ENCODE measurements around the gene NCOA1.

Gene NCOA1

DNA sequence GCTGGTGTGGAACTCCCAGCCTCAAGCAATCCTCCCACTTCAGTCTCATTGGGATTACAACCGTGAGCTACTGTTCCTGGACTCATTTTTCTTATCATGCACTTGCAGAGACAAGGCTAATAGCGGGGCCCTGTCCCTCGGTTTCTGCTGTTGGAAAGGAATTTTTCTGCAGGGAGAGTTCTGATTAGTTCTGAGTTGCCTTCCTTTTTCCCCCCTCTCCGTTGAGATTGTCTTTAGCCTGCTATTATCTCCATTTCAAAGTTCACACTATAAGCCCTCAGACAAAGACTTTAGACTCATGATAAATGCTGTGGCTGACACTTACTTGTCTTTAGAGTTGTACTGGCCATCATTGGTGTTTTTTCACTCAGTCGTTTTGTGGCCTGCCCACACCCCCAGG lies 97.2 kb downstream of the NCOA1 start:
- Histone ChIP-seq H3K9me3 (ENCODE audit: control insufficient read depth, insufficient read depth, low read length) (no peaks in the 10 kb centered on the region), H4K20me1 (ENCODE audit: control insufficient read depth, insufficient read depth, low read depth, low read length) (no peaks in the 10 kb centered on the region), H3K4me3 (ENCODE audit: low read length) (no peak overlapping the region), H3K79me2 (ENCODE audit: control insufficient read depth, low read length) (no peaks in the 10 kb centered on the region), H3K27me3 (ENCODE audit: control insufficient read depth, low read length) (no peaks in the 10 kb centered on the region), H3K36me3 (ENCODE audit: control insufficient read depth, low read length) (no peaks in the 10 kb centered on the region), H3K4me2 (ENCODE audit: low read length) (no peak overlapping the region), H3K4me1 (ENCODE audit: control insufficient read depth, low read length) (peaks cover 6% of the 10 kb centered on the region), H3K27ac (ENCODE audit: low read depth, low read length) (no peak overlapping the region), H3K9me2 (replicated peaks; ENCODE audit: control insufficient read depth, low read length) (no peaks in the 10 kb centered on the region), H3F3A (ENCODE audit: control insufficient read depth, insufficient read depth) (no peaks in the 10 kb centered on the region)
- no peak for TF ChIP-seq EZH2phosphoT487 (IDR thresholded peaks at IDR 0.05; ENCODE audit: borderline replicate concordance, low read length)
- TF ChIP-seq, protein P1, sequence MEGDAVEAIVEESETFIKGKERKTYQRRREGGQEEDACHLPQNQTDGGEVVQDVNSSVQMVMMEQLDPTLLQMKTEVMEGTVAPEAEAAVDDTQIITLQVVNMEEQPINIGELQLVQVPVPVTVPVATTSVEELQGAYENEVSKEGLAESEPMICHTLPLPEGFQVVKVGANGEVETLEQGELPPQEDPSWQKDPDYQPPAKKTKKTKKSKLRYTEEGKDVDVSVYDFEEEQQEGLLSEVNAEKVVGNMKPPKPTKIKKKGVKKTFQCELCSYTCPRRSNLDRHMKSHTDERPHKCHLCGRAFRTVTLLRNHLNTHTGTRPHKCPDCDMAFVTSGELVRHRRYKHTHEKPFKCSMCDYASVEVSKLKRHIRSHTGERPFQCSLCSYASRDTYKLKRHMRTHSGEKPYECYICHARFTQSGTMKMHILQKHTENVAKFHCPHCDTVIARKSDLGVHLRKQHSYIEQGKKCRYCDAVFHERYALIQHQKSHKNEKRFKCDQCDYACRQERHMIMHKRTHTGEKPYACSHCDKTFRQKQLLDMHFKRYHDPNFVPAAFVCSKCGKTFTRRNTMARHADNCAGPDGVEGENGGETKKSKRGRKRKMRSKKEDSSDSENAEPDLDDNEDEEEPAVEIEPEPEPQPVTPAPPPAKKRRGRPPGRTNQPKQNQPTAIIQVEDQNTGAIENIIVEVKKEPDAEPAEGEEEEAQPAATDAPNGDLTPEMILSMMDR (IDR thresholded peaks at IDR 0.05; ENCODE audit: low read depth, low read length, poor library complexity, severe bottlenecking), result no peak

DNA sequence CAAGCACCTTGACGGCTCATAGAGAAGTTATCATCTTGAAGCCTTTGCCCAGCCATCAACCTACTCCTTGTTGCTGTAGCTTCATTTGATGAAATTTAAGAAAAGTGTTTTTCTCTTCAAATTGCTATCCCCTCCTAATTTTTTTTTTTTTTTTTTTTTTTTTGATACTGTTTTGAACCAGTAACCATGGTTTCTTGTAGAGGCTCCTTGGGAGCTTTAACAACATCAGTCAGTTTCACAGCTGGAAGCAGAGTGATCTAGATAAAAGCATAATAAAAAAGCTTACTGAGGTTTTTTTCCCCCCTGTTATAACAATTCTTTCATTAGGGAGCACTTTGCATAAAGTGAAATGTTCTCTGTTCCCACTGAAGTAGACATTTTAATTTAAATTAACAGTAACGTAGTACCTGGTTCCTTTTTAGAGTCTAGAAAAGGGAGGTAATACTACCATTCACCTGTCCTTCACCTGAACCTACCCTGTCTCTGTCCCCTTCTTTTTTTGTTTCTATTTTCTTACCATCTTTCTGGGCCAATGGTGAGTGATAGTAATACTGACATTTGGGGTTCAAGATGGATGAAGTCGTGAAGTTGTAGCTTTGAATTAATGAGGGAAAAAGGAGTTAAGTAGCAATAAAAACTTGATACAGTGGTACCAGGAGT lies 101.5 kb downstream of the NCOA1 start:
- H3K27ac ChIP-seq (ENCODE audit: low read depth, low read length), result no peak overlapping the region
- H3K4me2 ChIP-seq (ENCODE audit: low read length), result no peak overlapping the region
- H3K79me2 ChIP-seq (ENCODE audit: control insufficient read depth, low read length), result no peaks in the 10 kb centered on the region
- no peaks in the 10 kb centered on the region for H3K36me3 ChIP-seq (ENCODE audit: control insufficient read depth, low read length)
- H3K4me3 ChIP-seq (ENCODE audit: low read length), result no peak overlapping the region
- H4K20me1 ChIP-seq (ENCODE audit: control insufficient read depth, insufficient read depth, low read depth, low read length), result no peaks in the 10 kb centered on the region
- no peaks in the 10 kb centered on the region for H3K4me1 ChIP-seq (ENCODE audit: control insufficient read depth, low read length)
- H3F3A ChIP-seq (ENCODE audit: control insufficient read depth, insufficient read depth), result no peaks in the 10 kb centered on the region
- no peaks in the 10 kb centered on the region for H3K9me2 ChIP-seq (replicated peaks; ENCODE audit: control insufficient read depth, low read length)
- no peaks in the 10 kb centered on the region for H3K27me3 ChIP-seq (ENCODE audit: control insufficient read depth, low read length)
- TF ChIP-seq, protein P1 (IDR thresholded peaks at IDR 0.05; ENCODE audit: low read depth, low read length, poor library complexity, severe bottlenecking), result no peak
- no peak for TF ChIP-seq EZH2phosphoT487 (IDR thresholded peaks at IDR 0.05; ENCODE audit: borderline replicate concordance, low read length)
- no peaks in the 10 kb centered on the region for H3K9me3 ChIP-seq (ENCODE audit: control insufficient read depth, insufficient read depth, low read length)

DNA sequence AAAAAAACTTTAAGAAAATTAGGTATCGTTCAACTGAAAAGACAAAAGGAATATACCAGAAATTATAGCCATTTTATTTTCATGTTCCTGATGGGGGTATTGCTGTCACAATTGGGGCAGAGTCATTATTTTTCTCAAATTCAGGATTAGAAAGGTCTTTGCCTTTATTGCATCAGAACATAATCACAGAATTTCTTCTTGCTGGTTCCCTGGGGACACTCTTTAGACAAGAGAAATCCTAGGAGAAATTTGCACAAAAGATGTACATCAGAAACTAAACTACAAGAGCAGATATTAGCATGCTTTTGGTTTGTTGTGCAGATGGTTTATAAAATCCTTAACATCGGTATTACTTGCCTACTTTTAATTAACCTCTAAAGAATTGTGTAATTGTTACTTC lies 103.2 kb downstream of the NCOA1 start:
- Histone ChIP-seq H3K4me3 (ENCODE audit: low read length) (no peak overlapping the region), H3K36me3 (ENCODE audit: control insufficient read depth, low read length) (no peaks in the 10 kb centered on the region), H3K79me2 (ENCODE audit: control insufficient read depth, low read length) (no peaks in the 10 kb centered on the region), H3K27ac (ENCODE audit: low read depth, low read length) (no peak overlapping the region), H4K20me1 (ENCODE audit: control insufficient read depth, insufficient read depth, low read depth, low read length) (no peaks in the 10 kb centered on the region), H3K4me1 (ENCODE audit: control insufficient read depth, low read length) (no peaks in the 10 kb centered on the region), H3F3A (ENCODE audit: control insufficient read depth, insufficient read depth) (no peaks in the 10 kb centered on the region), H3K4me2 (ENCODE audit: low read length) (no peak overlapping the region), H3K9me2 (replicated peaks; ENCODE audit: control insufficient read depth, low read length) (no peaks in the 10 kb centered on the region), H3K9me3 (ENCODE audit: control insufficient read depth, insufficient read depth, low read length) (no peaks in the 10 kb centered on the region), H3K27me3 (ENCODE audit: control insufficient read depth, low read length) (no peaks in the 10 kb centered on the region)
- TF ChIP-seq, protein P1 (IDR thresholded peaks at IDR 0.05; ENCODE audit: low read depth, low read length, poor library complexity, severe bottlenecking), result no peak
- no peak for TF ChIP-seq EZH2phosphoT487 (IDR thresholded peaks at IDR 0.05; ENCODE audit: borderline replicate concordance, low read length)
